Kidney glomerular epithelial cell (primary cell): ENCODE measurements around the gene METTL3.
A peak's percentile ranks its signal among the peaks of the same experiment; 100 is the strongest.

Source experiments
- DNase-seq: peaks from one replicate; lab custom pipeline; 2025; lab: John Stamatoyannopoulos, UW

The METTL3 gene

DNA sequence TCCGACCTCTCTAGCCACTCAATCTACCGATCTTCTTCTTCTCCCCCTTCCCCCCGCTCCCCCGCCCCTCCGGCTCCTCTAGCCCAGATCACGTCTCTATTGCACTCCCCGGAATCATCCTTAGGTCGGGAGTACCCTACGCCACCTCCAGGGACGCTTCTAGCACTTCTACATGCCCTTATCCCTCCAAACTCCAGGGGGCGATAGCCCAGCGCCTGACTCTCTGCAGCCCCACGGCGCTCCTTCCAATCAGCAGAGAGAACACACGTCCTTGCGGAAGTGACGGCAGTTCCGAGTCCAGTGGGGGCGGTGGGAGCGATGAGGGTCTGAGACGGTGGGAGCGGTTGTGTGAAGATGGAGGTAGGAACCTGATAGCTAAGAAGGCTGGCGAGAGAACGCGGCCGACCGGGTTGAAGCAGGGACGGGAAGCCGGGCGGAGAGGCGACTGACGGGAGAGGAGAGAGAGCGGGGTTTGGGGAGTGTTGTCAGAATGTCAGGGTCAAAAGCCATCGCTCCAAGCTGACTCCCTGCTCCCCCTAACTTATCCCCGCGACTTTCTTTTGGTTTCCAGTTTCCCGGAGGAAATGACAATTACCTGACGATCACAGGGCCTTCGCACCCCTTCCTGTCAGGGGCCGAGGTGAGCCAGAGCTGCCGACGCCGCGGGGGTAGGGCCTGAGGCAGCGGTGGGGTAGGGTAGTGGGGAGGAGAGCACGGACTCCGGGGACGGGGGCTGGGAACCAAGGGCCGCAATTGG, 34.0 kb downstream of the METTL3 start, which contains the start of the genes RAB2B and TOX4:
TSS of gene RAB2B (minus strand) at position 35 of the 757 bp plus-strand sequence. CDS start 87 bp downstream, outside the sequence.
TSS of gene TOX4 (plus strand) at position 271 of the 757 bp plus-strand sequence. CDS start at position 355, 84 bp downstream.
- peak; percentile 99 for DNase-seq

DNA sequence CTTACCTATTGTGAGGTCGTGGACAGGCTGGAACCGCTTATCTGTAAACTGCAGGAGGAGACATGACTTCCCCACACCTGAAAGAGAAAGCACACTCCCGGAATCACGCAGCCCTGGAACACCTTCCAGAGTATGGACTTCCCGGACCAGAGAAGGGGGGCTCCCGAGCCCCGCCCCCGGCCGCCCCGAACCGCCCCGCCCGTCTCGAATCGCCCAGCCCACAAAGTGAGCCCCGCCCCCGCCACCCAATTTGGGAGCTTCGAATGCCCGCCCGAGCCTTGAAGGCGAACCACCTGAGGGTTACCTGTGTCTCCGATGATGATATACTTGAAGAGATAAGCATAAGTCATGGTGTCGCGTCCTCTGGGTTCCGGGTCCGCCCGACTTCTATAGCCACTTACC, 34.6 kb downstream of the METTL3 start:
- DNase-seq: peak; percentile 93

DNA sequence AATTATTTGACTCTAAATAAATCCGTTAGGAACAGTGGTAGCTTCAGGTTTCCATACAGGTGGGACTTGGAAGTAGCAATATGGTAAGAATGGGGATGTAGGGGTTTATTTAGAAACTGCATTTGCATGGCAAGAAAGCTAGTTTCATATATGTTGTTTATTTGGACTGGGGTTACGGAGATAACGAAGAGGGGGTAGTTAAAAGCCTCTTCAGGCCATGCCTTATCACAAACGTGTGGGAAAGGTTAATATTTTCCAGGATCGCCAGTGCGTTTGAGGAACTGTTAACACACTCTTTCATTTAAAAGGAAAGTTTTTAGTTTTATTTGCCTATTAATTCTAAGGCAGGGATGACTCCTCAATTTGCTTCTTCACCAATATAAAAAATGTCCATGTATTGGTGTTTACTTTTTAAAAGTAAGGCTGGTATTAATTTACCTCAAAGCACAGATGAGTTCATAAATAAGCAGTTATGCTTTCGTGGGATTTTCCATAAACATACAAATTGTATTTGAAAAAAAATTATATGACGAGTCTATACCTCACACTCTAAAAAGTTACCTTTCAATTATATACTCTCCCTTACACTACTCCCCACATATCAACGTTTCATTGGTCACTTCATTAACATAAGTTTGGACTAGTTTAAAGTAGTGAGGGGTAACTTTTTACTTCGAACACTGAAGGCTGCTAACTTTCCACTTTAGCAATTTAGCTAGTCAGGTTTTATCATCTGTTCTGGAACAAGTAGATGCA, 35.2 kb downstream of the METTL3 start:
- DNase-seq: no peak

DNA sequence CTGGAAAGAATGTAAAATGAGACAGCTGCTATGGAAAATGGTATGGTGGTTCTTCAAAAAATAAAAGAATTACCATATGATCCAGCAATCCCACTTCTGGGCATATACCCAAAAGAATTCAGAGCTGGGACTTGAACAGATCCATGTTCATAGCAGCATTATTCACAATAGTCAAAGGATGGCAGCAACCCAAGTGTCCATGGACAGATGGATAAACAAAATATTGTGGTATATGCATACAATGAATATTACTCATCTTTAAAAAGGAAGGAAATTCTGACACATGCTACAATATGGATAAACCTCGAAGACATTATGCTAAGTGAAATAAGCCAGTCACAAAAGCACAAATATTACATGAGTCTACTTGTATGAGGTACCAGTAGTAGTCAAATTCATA, 43.5 kb downstream of the METTL3 start:
- no peak for DNase-seq

DNA sequence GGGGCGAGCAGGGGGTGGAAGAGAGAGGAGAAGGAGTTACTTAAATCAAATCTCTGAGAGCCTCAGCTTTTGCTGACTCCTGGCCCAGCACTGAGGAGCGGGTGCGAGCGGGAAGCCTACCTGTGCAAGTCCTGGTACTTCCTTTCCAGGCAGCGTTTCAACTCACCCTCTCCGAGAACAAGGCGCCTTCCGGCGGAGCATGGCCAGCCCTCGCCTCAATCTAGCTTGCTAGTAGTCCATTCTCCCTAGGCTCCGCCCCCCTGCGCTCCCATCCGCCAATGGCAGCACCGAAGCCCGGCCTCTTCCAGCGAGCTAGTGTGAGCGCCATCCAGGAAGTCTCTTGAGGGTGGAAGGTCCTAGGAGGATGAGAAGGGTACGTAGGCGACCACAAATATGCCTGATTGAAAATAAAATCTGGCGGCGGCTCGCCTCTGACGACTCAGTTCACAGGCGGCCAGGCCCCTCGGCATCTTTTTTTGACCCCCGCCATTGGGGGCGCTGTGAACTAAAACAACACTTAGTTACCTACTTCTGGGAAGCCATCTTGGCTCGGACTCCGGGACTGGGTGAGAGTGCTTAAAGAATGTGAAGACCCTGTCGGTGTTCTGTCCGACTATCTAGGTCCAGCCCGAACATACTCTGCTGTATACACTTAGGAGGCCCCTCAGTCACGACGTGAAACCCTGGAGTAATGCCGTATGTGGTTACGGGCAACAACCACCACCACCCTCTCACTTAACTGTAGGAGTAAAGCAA, 55.0 kb downstream of the METTL3 start, which contains the start of gene CHD8:
TSS of gene CHD8 (minus strand) at position 212 of the 756 bp plus-strand sequence. CDS start 24,480 bp downstream, outside the sequence.
- peak; percentile 99 for DNase-seq

DNA sequence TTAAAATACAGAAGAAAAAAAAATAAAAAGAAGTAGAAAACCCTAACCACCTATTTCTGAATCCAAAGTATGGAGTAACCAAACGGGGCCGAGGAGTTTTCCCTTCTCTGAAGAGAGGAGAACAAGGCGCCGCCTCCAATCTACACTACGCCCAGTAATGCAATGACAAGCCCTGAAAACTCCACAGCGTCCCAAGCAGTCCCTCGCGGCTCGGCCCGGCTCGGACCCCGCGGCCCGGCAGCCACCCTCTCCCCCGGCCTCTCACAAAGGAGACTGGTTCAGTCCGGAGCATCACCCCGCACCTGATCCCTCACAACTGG, 55.6 kb downstream of the METTL3 start:
- DNase-seq: no peak

DNA sequence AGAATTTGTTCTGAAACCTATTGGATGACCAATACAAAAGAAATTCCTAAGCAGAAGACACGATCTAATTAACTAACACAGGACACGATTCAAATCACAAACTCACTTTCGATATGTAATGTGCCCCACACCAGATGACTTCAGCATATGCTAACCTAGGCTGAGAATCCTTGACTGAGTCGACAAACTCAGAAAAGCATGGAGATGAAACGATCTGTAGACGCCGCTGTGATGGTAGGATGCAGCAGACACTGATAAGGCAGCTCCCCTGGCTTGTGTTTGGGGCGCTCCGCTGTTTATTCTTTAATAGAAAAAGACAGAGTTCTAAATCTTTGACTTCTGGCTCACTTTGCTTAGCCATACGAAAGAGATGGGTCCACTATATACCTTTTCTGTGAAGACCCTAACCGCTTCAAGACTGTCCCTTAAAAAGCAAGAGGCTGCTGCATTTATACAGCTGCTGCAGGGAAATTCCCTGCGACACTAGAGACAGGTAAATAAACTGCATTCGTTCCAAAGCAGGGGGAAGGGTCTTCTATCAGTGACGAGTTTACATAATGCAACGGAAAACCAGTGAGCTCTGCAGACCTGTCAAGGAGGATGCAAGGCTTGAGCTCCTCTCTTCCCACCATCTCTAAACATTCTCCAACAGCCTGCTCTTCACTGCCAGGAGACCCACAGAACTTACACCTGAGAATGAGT, 56.1 kb downstream of the METTL3 start:
- peak; percentile 43 for DNase-seq

DNA sequence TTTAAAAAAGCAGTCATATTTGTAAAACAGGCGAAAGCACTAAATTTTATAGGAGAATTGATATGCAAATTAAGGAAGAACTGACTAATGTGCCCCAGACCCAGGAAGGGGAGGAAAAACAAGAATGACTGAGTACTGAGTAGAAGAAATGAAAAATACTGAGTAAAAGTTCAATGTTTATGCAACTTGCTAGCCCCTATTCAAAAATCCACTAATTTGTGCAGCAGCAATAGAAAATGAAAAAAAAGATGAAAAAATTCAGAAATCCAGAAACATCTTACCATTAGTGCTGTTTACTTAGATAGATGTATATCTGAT, 61.3 kb downstream of the METTL3 start:
- DNase-seq: no peak
